HG03460 (cell line): Measurements from ENCODE around the gene TRIM33.

Experiments used
- ATAC-seq: cut with Tn5 transposase; IDR thresholded peaks from one replicate; pipeline ENCODE4 v1.9.1; 2021; ENCODE audit not compliant: unreplicated experiment

The TRIM33 gene

GRCh38 chr1:114353262-114353661 is 157.7 kb downstream of the TRIM33 start:
- ATAC-seq = no peak

- no peak for ATAC-seq
Observed at GRCh38 chr1:114352797-114353196, 158.2 kb downstream of the TRIM33 start.

GRCh38 chr1:114350731-114351445 is 160.1 kb downstream of the TRIM33 start:
- no peak for ATAC-seq

DNA sequence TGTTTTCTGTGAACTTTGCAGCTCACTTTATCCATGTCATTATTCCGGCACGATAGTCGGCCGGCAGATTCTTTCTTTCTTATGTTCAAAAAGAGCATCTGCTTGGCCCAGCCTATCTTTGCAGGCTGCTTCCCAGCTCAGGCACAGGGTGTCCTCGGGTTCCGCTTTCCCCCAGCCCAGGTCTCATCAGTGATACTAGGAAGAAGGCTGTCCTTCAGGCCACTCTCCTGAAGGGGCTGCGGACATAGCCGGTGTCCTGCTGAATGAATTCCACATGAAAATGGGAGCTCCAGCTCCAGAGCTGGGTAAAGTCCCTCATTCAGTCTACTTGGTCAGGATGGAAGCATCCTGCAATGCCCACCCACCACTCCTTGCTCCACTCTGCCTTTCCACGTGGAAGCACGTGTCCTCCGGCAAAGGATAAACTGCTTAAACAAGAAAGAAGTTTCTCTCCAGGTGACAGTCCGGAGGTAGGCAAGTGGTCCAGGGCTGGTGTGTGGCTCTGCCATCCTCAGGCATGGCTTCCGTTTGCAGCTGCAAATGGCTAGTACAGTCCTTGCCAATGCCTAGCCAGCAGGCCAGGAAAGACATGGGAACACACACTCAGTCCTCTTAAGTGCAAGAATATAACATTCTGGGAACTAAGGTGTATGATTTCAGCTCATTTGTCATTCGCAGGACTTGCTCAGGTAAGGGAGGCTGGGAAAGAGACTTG is 161.0 kb downstream of the TRIM33 start:
- ATAC-seq = no peak

GRCh38 chr1:114347431-114348209 is 163.4 kb downstream of the TRIM33 start:
- no peak for ATAC-seq

DNA sequence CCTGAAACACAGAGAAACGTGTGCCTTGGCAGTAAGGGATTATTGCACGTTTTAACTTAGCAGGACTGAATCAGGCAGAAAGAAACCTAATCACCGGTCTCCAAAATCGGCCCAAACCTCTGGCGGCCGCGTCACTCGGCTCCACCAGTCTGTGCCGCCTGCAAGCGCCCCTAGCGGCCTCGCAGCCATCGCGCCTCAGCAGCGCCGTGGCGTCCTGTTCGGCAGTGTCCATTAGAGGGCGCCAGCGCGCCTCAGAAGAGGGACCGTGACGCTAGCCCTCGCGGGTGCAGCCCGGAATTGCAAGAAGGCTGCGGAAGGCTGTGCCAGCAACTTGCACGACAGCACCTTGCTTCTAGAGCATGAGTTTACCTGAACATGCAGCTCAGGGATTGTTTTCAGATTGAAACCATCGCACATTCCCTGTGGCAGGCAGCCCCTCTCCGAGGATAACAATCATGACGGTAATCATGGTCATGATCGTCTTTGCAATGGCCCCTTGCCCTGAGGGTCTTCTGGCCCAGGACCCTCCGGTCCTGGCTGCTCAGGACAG is 164.4 kb downstream of the TRIM33 start:
- ATAC-seq = peak; percentile 99

- ATAC-seq = peak; percentile 29
Observed at GRCh38 chr1:114345930-114346479, 165.0 kb downstream of the TRIM33 start.

- no peak for ATAC-seq
Observed at GRCh38 chr1:114344656-114345055, 166.3 kb downstream of the TRIM33 start.
